Hindlimb muscle (tissue), 1 donor: Measurements from ENCODE around the gene GRK2. TPM values are rescaled to one million over a fixed set of nuclear protein-coding genes. Genes with fewer than 3 reads are reported as not detected.
"Not testable (repeated sequence)": the region's sequence is repeated elsewhere in the genome, so short reads cannot be mapped to it uniquely, and the experiment has no call there.

ENCODE experiments used
- DNase-seq: peaks from one replicate; pipeline ENCODE4 v3.0.0-alpha.2; 2013
- polyA plus RNA-seq: library from polyadenylated mRNA; unstranded; fragments of 120-200 nt; gene quantifications from one replicate; pipeline ENCODE4 v1.2.1, GENCODE V29; 2013; ENCODE audit not compliant: insufficient read length

Gene GRK2
- polyA plus RNA-seq = 61.1 TPM

GRCh38 chr11:67266449-67267187, at the start of gene GRK2:
TSS of gene GRK2 (plus strand) at chr11:67266473. CDS start at chr11:67266700, 227 bp downstream.
- DNase-seq = no peak

GRCh38 chr11:67227726-67228125, 38.5 kb upstream of the GRK2 start:
- no peak for DNase-seq

- DNase-seq = no peak
Observed at GRCh38 chr11:67230406-67230805, 35.9 kb upstream of the GRK2 start.

- no peak for DNase-seq
Observed at GRCh38 chr11:67230886-67231285, 35.4 kb upstream of the GRK2 start.

- no peak for DNase-seq
Observed at GRCh38 chr11:67233584-67234190, 32.6 kb upstream of the GRK2 start.

- not testable (repeated sequence) for DNase-seq
Observed at GRCh38 chr11:67234571-67234970, 31.7 kb upstream of the GRK2 start.

GRCh38 chr11:67237574-67237973, 28.7 kb upstream of the GRK2 start:
- no peak for DNase-seq

GRCh38 chr11:67238894-67239782, 27.1 kb upstream of the GRK2 start:
- no peak for DNase-seq

GRCh38 chr11:67239783-67240575, 26.3 kb upstream of the GRK2 start:
- peak; percentile 96 for DNase-seq

GRCh38 chr11:67240576-67241389, 25.5 kb upstream of the GRK2 start:
- peak; percentile 64 for DNase-seq

GRCh38 chr11:67242548-67242947, 23.7 kb upstream of the GRK2 start:
- DNase-seq = no peak

GRCh38 chr11:67243051-67243450, 23.2 kb upstream of the GRK2 start:
- no peak for DNase-seq

GRCh38 chr11:67245046-67245445, 21.2 kb upstream of the GRK2 start:
- DNase-seq = no peak

- DNase-seq = no peak
Observed at GRCh38 chr11:67247946-67248550, 18.2 kb upstream of the GRK2 start.

- DNase-seq = no peak
Observed at GRCh38 chr11:67248653-67249052, 17.6 kb upstream of the GRK2 start.

- DNase-seq = no peak
Observed at GRCh38 chr11:67250059-67251043, 15.9 kb upstream of the GRK2 start.

GRCh38 chr11:67251841-67252240, 14.4 kb upstream of the GRK2 start:
- no peak for DNase-seq

GRCh38 chr11:67252831-67253239, 13.4 kb upstream of the GRK2 start:
- DNase-seq = no peak

GRCh38 chr11:67253872-67254624, 12.2 kb upstream of the GRK2 start:
- no peak for DNase-seq
